Left ventricle myocardium superior (tissue), 1 donor: Measurements from ENCODE around the gene RUBCN. TPM values are rescaled to one million over a fixed set of nuclear protein-coding genes. Genes with fewer than 3 reads are reported as not detected.
"Not testable (repeated sequence)": the region's sequence is repeated elsewhere in the genome, so short reads cannot be mapped to it uniquely, and the experiment has no call there.

Experiments
- ATAC-seq: fragments of 200-7000 bp; cut with Tn5 transposase; one replicate; pipeline ENCODE4 v1.9.1; 2020; ENCODE audit warnings: mild to moderate bottlenecking, moderate library complexity
- DNase-seq: peaks from one replicate; pipeline ENCODE4 v3.0.0-alpha.2; 2020
- intact Hi-C: fragments of 100-400 bp; cut with micrococcal nuclease; formaldehyde crosslinking; loops from one replicate; pipeline ENCODE4 v1.11.0; 2022
- total RNA-seq: library from RNA; stranded (reverse); fragmentation: NEBNext Ultra II Directional; extraction: Animal tissue kit (Norgen Biotek cat#: 25700); gene quantifications from one replicate; pipeline ENCODE4 v1.2.1, GENCODE V29; 2021
- donor health status: DM: no; HTN: yes; CAD: no; lungs with severe emphysema.

RUBCN gene
- total RNA-seq, 1 donor from 2014 or later, result 17.8 TPM

- DNase-seq, intact Hi-C loops, ATAC-seq: not testable (repeated sequence)
Measured at GRCh38 chr3:197629286-197629685, 107.4 kb downstream of the RUBCN start.

- ATAC-seq, result peak; percentile 92
- DNase-seq, result peak; percentile 97
- intact Hi-C loops, result not testable (repeated sequence)
Measured at GRCh38 chr3:197627772-197628523, 108.8 kb downstream of the RUBCN start.

GRCh38 chr3:197627158-197627771 is 109.4 kb downstream of the RUBCN start:
- DNase-seq (peak; percentile 58), ATAC-seq (peak; percentile 90)
- intact Hi-C loops, result not testable (repeated sequence)

- intact Hi-C loops, DNase-seq: not testable (repeated sequence)
- ATAC-seq, result peak; percentile 33
Measured at GRCh38 chr3:197626404-197627157, 110.1 kb downstream of the RUBCN start.

- DNase-seq, ATAC-seq, intact Hi-C loops: not testable (repeated sequence)
Measured at GRCh38 chr3:197621478-197621877, 115.2 kb downstream of the RUBCN start.

Other genes starting within 250 kb of the RUBCN start
- gene BDH1, start 180.9 kb downstream of the RUBCN start, total RNA-seq, result 56.3 TPM
- 71.8 TPM for gene FYTTD1, start 13.0 kb upstream of the RUBCN start, total RNA-seq
- 19.8 TPM for gene LRCH3, start 54.4 kb upstream of the RUBCN start, total RNA-seq
- gene RPL35A, start 213.3 kb upstream of the RUBCN start, total RNA-seq, result 751 TPM
- gene LMLN, start 223.3 kb upstream of the RUBCN start, total RNA-seq, result 8.8 TPM